Natural killer cell (primary cell): ENCODE results near the gene DAB2IP. TPM values are rescaled to one million over a fixed set of nuclear protein-coding genes. Genes with fewer than 3 reads are reported as not detected.

Source experiments
- ATAC-seq, 3 donors: fragments of 150-1000 bp in 2 of 3; fragments of 200-7000 bp in 1 of 3; cut with Tn5 transposase; 1 replicate in 1 of 3; 2 replicates in 2 of 3; pipeline ENCODE4 v1.10.0; 2021; ENCODE audit warnings: mild to moderate bottlenecking in 2 of 3, moderate library complexity in 2 of 3
- DNase-seq, 2 donors: peaks; one replicate each; pipeline versions ENCODE4 v3.0.0 to v3.0.0-alpha.2; 2013 to 2021; ENCODE audit warnings: mixed read lengths in 1 of 2
- H3K27ac ChIP-seq: one replicate; pipeline ENCODE4 v1.5.1; 2013; ENCODE audit warnings: mild to moderate bottlenecking, low read length
- H3K27me3 ChIP-seq: one replicate; pipeline ENCODE4 v1.6.1; 2013; ENCODE audit warnings: low read length; ENCODE audit not compliant: control insufficient read depth, insufficient read depth
- H3K36me3 ChIP-seq: one replicate; pipeline ENCODE4 v1.6.1; 2013; ENCODE audit warnings: low read length; ENCODE audit not compliant: control insufficient read depth, insufficient read depth
- H3K4me1 ChIP-seq: one replicate; pipeline ENCODE4 v1.6.1; 2013; ENCODE audit warnings: low read length; ENCODE audit not compliant: control insufficient read depth, insufficient read depth
- H3K4me3 ChIP-seq: one replicate; pipeline ENCODE4 v1.5.1; 2013; ENCODE audit warnings: low read length
- H3K9me3 ChIP-seq: one replicate; pipeline ENCODE4 v1.6.1; 2013; ENCODE audit warnings: low read length; ENCODE audit not compliant: control insufficient read depth, insufficient read depth
- H3K27ac Mint-ChIP-seq, 2 donors: one replicate each; pipeline ENCODE4 v1.8.0; 2022; ENCODE audit warnings: mild to moderate bottlenecking in 2 of 2, mixed read lengths in 2 of 2, moderate library complexity in 1 of 2
- H3K27me3 Mint-ChIP-seq, 2 donors: one replicate each; pipeline ENCODE4 v1.8.0; 2022; ENCODE audit warnings: low read depth in 2 of 2, mixed read lengths in 2 of 2
- H3K36me3 Mint-ChIP-seq: one replicate; pipeline ENCODE4 v1.8.0; 2022; ENCODE audit warnings: mixed read lengths
- H3K4me1 Mint-ChIP-seq, 2 donors: one replicate each; pipeline ENCODE4 v1.8.0; 2022; ENCODE audit warnings: mixed read lengths in 2 of 2
- H3K4me3 Mint-ChIP-seq: one replicate; pipeline ENCODE4 v1.8.0; 2022; ENCODE audit warnings: mild to moderate bottlenecking, moderate library complexity, mixed read lengths
- H3K9me3 Mint-ChIP-seq, 2 donors: one replicate each; pipeline ENCODE4 v1.8.0; 2022; ENCODE audit warnings: mixed read lengths in 2 of 2
- CTCF ChIP-seq: fragments of 200-600 bp; IDR thresholded peaks from one replicate; pipeline ENCODE4 v1.8.0; 2022; ENCODE audit warnings: antibody characterized with exemption
- WGBS: methylation state at CpG from one replicate; pipeline ENCODE4 v1.1.7; 2013; ENCODE audit warnings: missing lambda C conversion rate; ENCODE audit not compliant: insufficient coverage; 5-methylcytosine and 5-hydroxymethylcytosine counted together
- intact Hi-C: fragments of 100-400 bp; cut with micrococcal nuclease; formaldehyde crosslinking; loops from one replicate; pipeline ENCODE4 v1.14.2; 2022
- total RNA-seq, 4 donors: library from RNA; stranded (reverse); fragments of 120-200 nt in 1 of 4; gene quantifications; one replicate each; pipeline versions ENCODE4 v1.2.3 to v1.2.4, GENCODE V29; 2013 to 2022

Gene DAB2IP
- total RNA-seq, 3 donors from 2014 or later (not counting 1 experiment from before 2014, with no cell fraction given): 0.19 to 2.5 TPM; not detected in 1

DNA sequence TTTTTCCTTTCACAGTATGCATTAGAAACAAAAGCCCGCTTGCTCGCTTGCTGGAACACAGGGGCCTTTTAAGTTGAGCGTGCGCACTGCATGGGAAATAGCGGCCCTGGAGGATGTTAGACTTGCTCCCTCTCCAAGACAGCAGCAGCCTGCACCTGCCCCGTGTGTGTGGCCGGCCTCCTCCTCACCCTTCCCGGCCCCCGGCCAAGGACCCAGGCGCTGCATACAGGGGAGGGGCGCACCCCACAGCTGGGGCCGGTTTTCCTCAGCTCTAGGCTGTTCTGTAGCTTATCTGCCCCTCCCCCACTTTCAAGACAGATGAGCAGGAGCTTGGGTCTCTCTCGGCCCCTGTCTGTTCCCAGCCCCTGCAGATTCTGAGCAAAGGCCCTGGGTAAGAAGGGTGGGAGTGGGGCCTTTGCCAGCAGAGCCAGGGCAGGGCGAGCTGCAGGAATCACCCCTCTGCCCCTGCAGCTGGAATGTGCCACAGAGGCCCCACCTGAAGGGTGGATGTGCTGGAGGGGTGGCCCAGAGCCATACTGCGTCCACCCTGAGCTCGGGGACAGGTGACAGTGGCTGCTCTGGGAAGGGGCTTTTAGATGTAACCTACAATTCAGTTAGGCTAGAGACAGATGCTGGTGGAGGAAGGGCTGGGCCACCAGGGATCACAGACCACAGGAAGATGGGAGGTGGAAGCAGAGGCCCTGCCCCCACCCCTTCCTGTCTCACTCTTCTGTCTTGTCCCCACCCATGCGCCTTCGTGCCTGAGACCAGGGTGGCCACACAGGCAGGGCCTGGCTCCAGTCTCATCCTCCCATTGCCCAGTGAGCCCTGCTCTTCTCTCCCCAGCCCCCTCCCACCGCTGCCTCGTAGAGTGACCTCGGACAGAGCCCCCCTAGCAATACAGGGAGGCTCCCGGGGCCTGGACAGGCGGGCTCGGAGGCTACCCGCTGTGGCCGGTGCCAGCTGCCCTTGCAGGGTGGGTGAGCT is 132.4 kb downstream of the DAB2IP start:
- WGBS: 85% methylated on average over 26 of the region's 26 CpGs
- Histone ChIP-seq H3K36me3 (no peaks in the 10 kb centered on the region), H3K4me3 (no peak overlapping the region), H3K9me3 (no peaks in the 10 kb centered on the region), H3K27me3 (no peaks in the 10 kb centered on the region), H3K4me1 (peaks cover 7% of the 10 kb centered on the region), H3K27ac (no peak overlapping the region)
- DNase-seq (peak in 1 of 2 donors; percentile 14), ATAC-seq (no peak)
- intact Hi-C loops: no loop called here
- Mint-ChIP-seq H3K36me3 (no peaks in the 10 kb centered on the region), H3K27me3 (peaks cover 0 to 7% of the 10 kb centered on the region in 2 donors), H3K27ac (no peak overlapping the region), H3K4me3 (no peak overlapping the region), H3K9me3 (no peaks in the 10 kb centered on the region), H3K4me1 (no peaks in the 10 kb centered on the region)
- no peak for TF ChIP-seq CTCF

DNA sequence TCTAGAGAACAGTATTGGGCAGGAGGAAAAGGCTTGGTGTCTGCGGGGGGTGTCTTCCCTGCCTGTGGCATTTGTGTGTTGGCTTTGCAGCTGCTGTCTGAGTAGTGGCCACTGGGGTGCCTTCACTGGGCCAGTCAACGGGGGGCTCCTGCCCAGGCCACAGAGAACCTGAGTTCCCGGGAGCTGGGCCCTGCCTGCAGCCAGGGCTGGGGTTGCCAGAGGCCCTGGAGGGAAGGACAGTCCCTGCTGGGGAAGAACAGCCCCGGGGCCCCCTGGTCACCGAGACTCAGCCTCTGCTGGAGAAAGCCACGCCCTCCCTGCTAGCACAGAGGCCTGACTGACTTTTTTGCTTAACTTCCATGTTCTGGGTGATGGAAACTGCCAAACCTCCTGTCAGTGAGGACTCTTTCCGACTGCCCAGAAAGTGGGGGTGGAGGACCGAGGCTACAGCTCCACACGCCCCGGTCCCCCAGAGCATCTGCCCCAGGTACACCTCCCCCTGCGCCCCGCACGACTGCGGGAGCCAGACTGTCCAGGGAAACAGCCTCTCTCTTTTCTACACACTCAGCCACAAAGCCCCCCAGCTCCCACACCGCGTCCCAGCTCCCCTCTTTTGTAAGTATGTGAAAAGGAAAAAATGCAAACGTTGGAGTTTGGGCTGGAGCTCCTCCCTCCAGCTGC is 133.4 kb downstream of the DAB2IP start:
- TF ChIP-seq CTCF: no peak
- Mint-ChIP-seq H3K36me3 (no peaks in the 10 kb centered on the region), H3K4me1 (no peaks in the 10 kb centered on the region), H3K4me3 (no peak overlapping the region), H3K27me3 (peaks cover 0 to 11% of the 10 kb centered on the region in 2 donors), H3K27ac (no peak overlapping the region), H3K9me3 (no peaks in the 10 kb centered on the region)
- intact Hi-C loops: no loop called here
- Histone ChIP-seq H3K36me3 (no peaks in the 10 kb centered on the region), H3K27ac (no peak overlapping the region), H3K4me3 (no peak overlapping the region), H3K27me3 (no peaks in the 10 kb centered on the region), H3K9me3 (no peaks in the 10 kb centered on the region), H3K4me1 (peaks cover 7% of the 10 kb centered on the region)
- no peak for ATAC-seq
- DNase-seq: no peak
- 82% methylated on average over 15 of the region's 17 CpGs for WGBS

DNA sequence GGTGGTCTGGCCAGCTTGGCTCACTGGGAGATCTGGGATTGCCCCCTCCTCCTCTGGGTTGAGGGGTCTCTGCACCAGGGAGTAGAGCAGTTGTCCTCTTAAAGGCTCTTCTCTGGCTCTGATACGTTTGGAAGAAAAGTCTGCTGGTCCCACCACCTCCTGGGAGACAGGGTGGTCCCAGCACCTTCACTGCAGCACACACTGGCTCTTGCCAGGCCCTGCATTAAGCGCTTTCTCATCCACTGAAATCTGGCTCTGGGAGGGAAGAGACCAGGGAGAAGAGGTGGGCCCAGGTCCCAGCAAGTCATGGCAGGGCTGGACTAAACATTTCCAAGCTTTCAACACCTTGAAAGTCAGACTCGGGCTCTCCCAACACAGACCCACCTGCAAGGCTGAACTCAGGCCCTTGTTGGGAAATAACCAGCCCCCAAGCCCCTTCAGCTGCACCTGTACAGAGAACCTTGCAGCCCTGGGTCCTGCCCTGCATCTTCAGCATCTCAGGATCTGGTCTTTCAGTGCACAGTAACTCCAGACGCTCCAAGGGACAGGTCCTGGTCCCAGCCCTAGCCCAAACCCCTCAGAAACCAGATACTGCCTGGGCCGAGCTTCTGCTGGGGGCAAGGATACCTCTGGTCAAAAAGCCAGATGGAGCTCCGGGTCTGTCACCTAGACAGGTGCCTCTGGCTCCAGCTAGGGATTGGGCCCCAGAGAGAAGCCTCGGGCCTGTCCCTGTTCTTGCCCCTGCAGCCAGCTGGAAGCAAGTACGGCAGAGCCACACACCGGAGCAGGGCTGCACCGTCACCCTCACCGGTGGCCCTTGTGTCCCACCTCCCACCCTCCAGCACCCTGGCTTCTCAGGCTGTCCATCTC is 134.5 kb downstream of the DAB2IP start:
- Mint-ChIP-seq H3K36me3 (no peaks in the 10 kb centered on the region), H3K4me3 (no peak overlapping the region), H3K27ac (no peak overlapping the region), H3K4me1 (no peaks in the 10 kb centered on the region), H3K9me3 (no peaks in the 10 kb centered on the region), H3K27me3 (peaks cover 0 to 7% of the 10 kb centered on the region in 2 donors)
- Histone ChIP-seq H3K27ac (no peak overlapping the region), H3K27me3 (no peaks in the 10 kb centered on the region), H3K4me3 (no peak overlapping the region), H3K9me3 (no peaks in the 10 kb centered on the region), H3K36me3 (no peaks in the 10 kb centered on the region), H3K4me1 (peaks cover 7% of the 10 kb centered on the region)
- intact Hi-C loops: no loop called here
- TF ChIP-seq CTCF: no peak
- WGBS: 90% methylated on average over 11 of the region's 11 CpGs
- no peak for ATAC-seq
- DNase-seq: no peak
